ENCODE data around the gene SMARCA4.

DNA sequence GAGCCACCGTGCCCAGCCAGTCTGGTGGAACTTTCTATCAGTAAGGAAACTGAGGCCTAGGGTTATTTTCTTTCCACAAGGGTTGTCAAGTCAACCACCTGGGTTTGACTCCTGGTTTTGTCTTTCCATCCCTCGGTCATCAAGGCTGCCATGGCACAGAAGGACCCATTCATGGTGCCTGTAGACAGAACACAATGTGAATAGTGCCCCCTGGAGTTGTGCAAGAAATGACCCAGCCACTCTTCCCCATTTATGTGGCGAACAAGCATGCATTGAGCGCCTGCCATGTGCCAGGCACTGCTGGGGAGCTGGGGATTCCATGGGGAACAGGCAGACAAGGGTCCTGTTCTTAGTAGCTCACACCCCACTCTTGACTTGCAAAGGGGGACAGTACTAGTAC is 4.1 kb downstream of the SMARCA4 start:
- TF ChIP-seq FOXA1 (IDR thresholded peaks at IDR 0.05) (no peak), SP1 (IDR thresholded peaks at IDR 0.05) (no peak), TARDBP (IDR thresholded peaks at IDR 0.05) (no peak), HDGF (IDR thresholded peaks at IDR 0.05; ENCODE audit: borderline replicate concordance) (no peak)
